GM23338 (cell line): ENCODE results near the gene NDST1. TPM values are rescaled to one million over a fixed set of nuclear protein-coding genes. Genes with fewer than 3 reads are reported as not detected.

Experiments
- ATAC-seq: fragments of 200-7000 bp; cut with Tn5 transposase; 3 replicates; pipeline ENCODE4 v1.9.1; 2020
- DNase-seq: peaks from one replicate; pipeline ENCODE4 v3.0.0-alpha.2; 2015; ENCODE audit warnings: low spot score
- H2AFZ ChIP-seq: fragments of 200-600 bp; sonication (generic); 2 replicates; pipeline ENCODE4 v1.8.0; 2016; ENCODE audit warnings: antibody characterized with exemption, mild to moderate bottlenecking, moderate library complexity
- H3F3A ChIP-seq: fragments of 200-600 bp; sonication (generic); replicated peaks from 2 replicates; pipeline ENCODE4 v1.8.0; 2017; ENCODE audit warnings: antibody characterized with exemption, mixed run types, low read depth
- H3K27ac ChIP-seq: fragments of 200-600 bp; sonication (generic); 2 replicates; pipeline ENCODE4 v1.6.1; 2016; ENCODE audit warnings: low read depth
- H3K27me3 ChIP-seq: fragments of 200-600 bp; sonication (generic); 2 replicates; pipeline ENCODE4 v1.8.0; 2016; ENCODE audit warnings: mild to moderate bottlenecking, mixed run types, moderate library complexity; ENCODE audit not compliant: insufficient read depth
- H3K36me3 ChIP-seq: fragments of 200-600 bp; sonication (generic); 2 replicates; pipeline ENCODE4 v1.8.0; 2016; ENCODE audit warnings: mild to moderate bottlenecking; ENCODE audit not compliant: insufficient read depth
- H3K4me1 ChIP-seq: fragments of 200-600 bp; sonication (generic); 2 replicates; pipeline ENCODE4 v1.8.0; 2016; ENCODE audit warnings: mild to moderate bottlenecking, moderate library complexity; ENCODE audit not compliant: insufficient read depth
- H3K4me2 ChIP-seq: fragments of 200-600 bp; sonication (generic); 2 replicates; pipeline ENCODE4 v1.7.1; 2017; ENCODE audit warnings: mixed run types
- H3K4me3 ChIP-seq: fragments of 200-600 bp; sonication (generic); 2 replicates; pipeline ENCODE4 v1.6.1; 2016; ENCODE audit warnings: mixed run types
- H3K79me2 ChIP-seq: fragments of 200-600 bp; sonication (generic); replicated peaks from 2 replicates; pipeline ENCODE4 v1.8.0; 2017; ENCODE audit warnings: mild to moderate bottlenecking; ENCODE audit not compliant: insufficient read depth
- H3K9me2 ChIP-seq: fragments of 200-600 bp; sonication (generic); 2 replicates; pipeline ENCODE4 v1.8.0; 2017; ENCODE audit not compliant: insufficient read depth
- H4K20me1 ChIP-seq: fragments of 200-600 bp; sonication (generic); replicated peaks from 2 replicates; pipeline ENCODE4 v1.8.0; 2017; ENCODE audit warnings: mild to moderate bottlenecking; ENCODE audit not compliant: insufficient read depth
- H3K27ac Mint-ChIP-seq: 2 replicates; pipeline ENCODE4 v1.8.0; 2020; ENCODE audit warnings: inconsistent platforms, mild to moderate bottlenecking, moderate library complexity, mixed read lengths
- H3K27me3 Mint-ChIP-seq: 3 replicates; pipeline ENCODE4 v1.8.0; 2022; ENCODE audit warnings: low read depth, mild to moderate bottlenecking, moderate library complexity, mixed read lengths, inconsistent platforms; ENCODE audit not compliant: insufficient read depth, poor library complexity
- H3K36me3 Mint-ChIP-seq: 3 replicates; pipeline ENCODE4 v1.8.0; 2021; ENCODE audit warnings: low read depth, mild to moderate bottlenecking, inconsistent platforms, moderate library complexity, mixed read lengths
- H3K4me1 Mint-ChIP-seq: 3 replicates; pipeline ENCODE4 v1.8.0; 2020; ENCODE audit warnings: mild to moderate bottlenecking, inconsistent platforms, mixed read lengths
- H3K4me3 Mint-ChIP-seq: 3 replicates; pipeline ENCODE4 v1.8.0; 2021; ENCODE audit warnings: moderate library complexity, mild to moderate bottlenecking, inconsistent platforms, mixed read lengths
- H3K9me3 Mint-ChIP-seq: 3 replicates; pipeline ENCODE4 v1.8.0; 2020; ENCODE audit warnings: moderate library complexity, mild to moderate bottlenecking, inconsistent platforms, mixed read lengths
- CREB1 ChIP-seq: fragments of 250-450 bp; sonication (Bioruptor Pico); IDR thresholded peaks from 2 replicates; pipeline ENCODE4 v1.5.0; 2020; ENCODE audit warnings: low read depth, mild to moderate bottlenecking, moderate library complexity
- CTCF ChIP-seq, 2 experiments: fragments of 200-600 bp in 1 of 2; sonication (generic) in 1 of 2; conservative IDR thresholded peaks; 2 replicates each; pipeline versions ENCODE4 v1.5.1 to v1.6.1; 2016 to 2017; ENCODE audit warnings: antibody characterized with exemption in 2 of 2, low read depth in 2 of 2, mild to moderate bottlenecking in 2 of 2, moderate library complexity in 1 of 2
- ETS1 ChIP-seq: IDR thresholded peaks from 2 replicates; pipeline ENCODE4 v1.6.1; 2016; ENCODE audit warnings: antibody characterized with exemption
- EZH2 ChIP-seq: fragments of 200-600 bp; sonication (generic); IDR thresholded peaks from one replicate; pipeline ENCODE4 v1.8.0; 2017; ENCODE audit warnings: antibody characterized with exemption, mild to moderate bottlenecking, low read depth; ENCODE audit not compliant: unreplicated experiment
- EZH2phosphoT487 ChIP-seq: fragments of 200-600 bp; sonication (generic); IDR thresholded peaks from one replicate; pipeline ENCODE4 v1.8.1; 2018; ENCODE audit warnings: antibody characterized with exemption; ENCODE audit not compliant: unreplicated experiment
- JUNB ChIP-seq: IDR thresholded peaks from one replicate; pipeline ENCODE4 v1.6.1; 2016; ENCODE audit warnings: antibody characterized with exemption; ENCODE audit not compliant: unreplicated experiment
- NANOG ChIP-seq: IDR thresholded peaks from 2 replicates; pipeline ENCODE4 v1.6.1; 2016; ENCODE audit warnings: antibody characterized with exemption, borderline replicate concordance
- POLR2AphosphoS5 ChIP-seq: IDR thresholded peaks from 2 replicates; pipeline ENCODE4 v1.6.1; 2016; ENCODE audit warnings: antibody characterized with exemption, low read depth
- REST ChIP-seq: IDR thresholded peaks from one replicate; pipeline ENCODE4 v1.6.1; 2018; ENCODE audit warnings: antibody characterized with exemption; ENCODE audit not compliant: unreplicated experiment
- STAT1 ChIP-seq: IDR thresholded peaks from one replicate; pipeline ENCODE4 v1.6.1; 2016; ENCODE audit warnings: antibody characterized with exemption; ENCODE audit not compliant: unreplicated experiment
- ZNF114 ChIP-seq: fragments of 250-450 bp; sonication (Bioruptor Pico); IDR thresholded peaks from 2 replicates; pipeline ENCODE4 v1.5.0; 2020; ENCODE audit warnings: mild to moderate bottlenecking, moderate library complexity
- ZNF331 ChIP-seq: fragments of 250-450 bp; sonication (Bioruptor Pico); IDR thresholded peaks from 2 replicates; pipeline ENCODE4 v1.5.0; 2020; ENCODE audit warnings: low read depth, mild to moderate bottlenecking, moderate library complexity
- ZNF462 ChIP-seq: fragments of 250-450 bp; sonication (Bioruptor Pico); IDR thresholded peaks from 2 replicates; pipeline ENCODE4 v1.5.0; 2020; ENCODE audit warnings: mild to moderate bottlenecking, moderate library complexity
- polyA plus RNA-seq: library from polyadenylated mRNA; unstranded; fragments of >200 nt; fragmentation: Nextera tagmentation; extraction: Ambion mirVana; gene quantifications from 2 replicates; pipeline ENCODE4 v1.2.1, GENCODE V29; 2016
- total RNA-seq: library from RNA; depleted of rRNA; stranded (reverse); fragments of >200 nt; shearing (Covaris generic); gene quantifications from 2 replicates; pipeline ENCODE4 v1.2.3, GENCODE V29; 2014

The NDST1 gene
- total and polyA plus RNA-seq, 2 experiments from 2014 or later, result 7.3 to 85.0 TPM

GRCh38 chr5:150506571-150507473 is 1.1 kb upstream of the NDST1 start:
- no peaks in the 10 kb centered on the region for H3K36me3 Mint-ChIP-seq
- no peak overlapping the region for H3K27ac Mint-ChIP-seq
- H3K4me1 ChIP-seq, result peaks cover 26% of the 10 kb centered on the region

More at GRCh38 chr5:150506571-150507473, 1.1 kb upstream of the NDST1 start:
- H3K9me2 ChIP-seq, result no peaks in the 10 kb centered on the region
- peaks cover 9% of the 10 kb centered on the region; the same call in 1 of the 2 replicates for H4K20me1 ChIP-seq
- no peak overlapping the region for H3K4me2 ChIP-seq
- H3K4me3 Mint-ChIP-seq, result no peak overlapping the region
- no peaks in the 10 kb centered on the region for H3K9me3 Mint-ChIP-seq
- H3K27ac ChIP-seq, result 0 out of 2 replicates have a peak overlapping the region, but pooled peaks have one; percentile 9
- H2AFZ ChIP-seq, result no peak overlapping the region
- no peak overlapping the region for H3K4me3 ChIP-seq
- no peaks in the 10 kb centered on the region for H3K27me3 ChIP-seq
- peaks cover 56% of the 10 kb centered on the region for H3K4me1 Mint-ChIP-seq
- no peak for TF ChIP-seq EZH2
- no peak for TF ChIP-seq EZH2phosphoT487
- TF ChIP-seq CREB1, result no peak
- TF ChIP-seq STAT1, result no peak
- TF ChIP-seq CTCF (conservative IDR thresholded peaks at IDR 0.05; ENCODE audit: low read depth in 2 of 2), result no peak
- TF ChIP-seq ETS1, result no peak
- TF ChIP-seq REST, result no peak
- no peak for TF ChIP-seq NANOG
- TF ChIP-seq JUNB, result no peak
- no peak for TF ChIP-seq ZNF331
- TF ChIP-seq ZNF462 (CRISPR knock-in tag), result no peak
- no peak for TF ChIP-seq POLR2AphosphoS5
- no peak for TF ChIP-seq ZNF114 (CRISPR knock-in tag)
- ATAC-seq (no peak), DNase-seq (no peak)
- H3K36me3 ChIP-seq, result no peaks in the 10 kb centered on the region
- H3K79me2 ChIP-seq, result peaks cover 94% of the 10 kb centered on the region
- no peaks in the 10 kb centered on the region for H3F3A ChIP-seq
- H3K27me3 Mint-ChIP-seq, result peaks cover 23% of the 10 kb centered on the region
